ENCODE results near the gene ALK.
A peak's percentile ranks its signal among the peaks of the same experiment; 100 is the strongest.

Gene ALK

GRCh38 chr2:29242621-29243375 lies 678.6 kb downstream of the ALK start:
- no peak for TF ChIP-seq CTCF (IDR thresholded peaks at IDR 0.05; ENCODE audit: control insufficient read depth, insufficient read depth, low read depth, low read length, missing control alignments)
- no peak for DNase-seq (ENCODE audit: low read depth)
- no peak overlapping the region for H3K4me3 ChIP-seq (ENCODE audit: control insufficient read depth, low read depth, low read length)

- H3K4me3 ChIP-seq (ENCODE audit: control insufficient read depth, low read depth, low read length) = no peak overlapping the region
- DNase-seq (ENCODE audit: low read depth) = no peak
- TF ChIP-seq CTCF (IDR thresholded peaks at IDR 0.05; ENCODE audit: control insufficient read depth, insufficient read depth, low read depth, low read length, missing control alignments) = no peak
These were observed 679.3 kb downstream of the ALK start for GRCh38 chr2:29241955-29242565.

- no peak for DNase-seq (ENCODE audit: low read depth)
- no peak overlapping the region for H3K4me3 ChIP-seq (ENCODE audit: control insufficient read depth, low read depth, low read length)
- TF ChIP-seq CTCF (IDR thresholded peaks at IDR 0.05; ENCODE audit: control insufficient read depth, insufficient read depth, low read depth, low read length, missing control alignments) = no peak
These were observed 680.0 kb downstream of the ALK start for GRCh38 chr2:29241341-29241740.

GRCh38 chr2:29240601-29241000 lies 680.8 kb downstream of the ALK start:
- no peak for TF ChIP-seq CTCF (IDR thresholded peaks at IDR 0.05; ENCODE audit: control insufficient read depth, insufficient read depth, low read depth, low read length, missing control alignments)
- DNase-seq (ENCODE audit: low read depth) = no peak
- H3K4me3 ChIP-seq (ENCODE audit: control insufficient read depth, low read depth, low read length) = no peak overlapping the region

GRCh38 chr2:29239209-29239960 lies 682.0 kb downstream of the ALK start:
- no peak for TF ChIP-seq CTCF (IDR thresholded peaks at IDR 0.05; ENCODE audit: control insufficient read depth, insufficient read depth, low read depth, low read length, missing control alignments)
- DNase-seq (ENCODE audit: low read depth) = no peak
- no peak overlapping the region for H3K4me3 ChIP-seq (ENCODE audit: control insufficient read depth, low read depth, low read length)

- peak; percentile 73 for TF ChIP-seq CTCF (IDR thresholded peaks at IDR 0.05; ENCODE audit: control insufficient read depth, insufficient read depth, low read depth, low read length, missing control alignments)
- DNase-seq (ENCODE audit: low read depth) = no peak
- H3K4me3 ChIP-seq (ENCODE audit: control insufficient read depth, low read depth, low read length) = no peak overlapping the region
These were observed 682.9 kb downstream of the ALK start for GRCh38 chr2:29238497-29238896.

Measured in AG09309 (cell line).